C4-2B (cell line): ENCODE measurements around the gene UTP15.
A peak's percentile ranks its signal among the peaks of the same experiment; 100 is the strongest.

ENCODE experiments used
- H3K27ac ChIP-seq: fragments of 450-650 bp; 2 replicates; pipeline ENCODE4 v1.5.1; 2017
- ZFX ChIP-seq: fragments of 450-650 bp; IDR thresholded peaks from 2 replicates; pipeline ENCODE4 v1.6.1; 2017
- TF ChIP-seq, protein P1 (sequence below): fragments of 450-650 bp; conservative IDR thresholded peaks from 2 replicates; pipeline ENCODE4 v1.5.1; 2017; ENCODE audit warnings: mild to moderate bottlenecking

The UTP15 gene

DNA sequence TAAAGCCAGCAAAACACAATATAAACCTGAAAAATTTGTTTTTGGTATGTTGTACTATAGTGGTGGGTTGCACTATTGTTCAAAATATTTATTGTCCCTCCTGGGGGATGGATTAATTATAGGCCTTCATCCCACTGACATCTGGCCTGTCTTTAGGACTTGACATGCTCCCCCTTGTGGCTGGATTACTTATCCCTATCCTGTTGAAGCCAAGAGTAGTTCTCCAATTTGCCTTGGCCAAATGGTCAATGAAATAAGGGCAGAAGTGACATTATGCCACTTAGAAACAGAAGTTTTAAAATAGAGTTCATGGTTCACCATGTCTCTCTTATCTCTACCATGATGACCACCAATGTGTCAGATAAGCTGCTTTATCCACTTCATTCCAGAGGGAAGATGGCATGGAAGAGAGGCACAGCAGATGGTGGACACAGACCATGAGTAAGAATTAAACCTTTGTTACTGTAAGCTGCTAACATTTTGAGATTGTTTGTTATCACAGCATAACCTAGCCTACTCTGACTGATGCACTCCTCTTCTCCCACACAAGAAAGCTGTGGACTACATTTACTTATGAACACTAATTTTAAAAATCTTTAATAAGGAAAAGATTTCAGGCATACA, 31.3 kb downstream of the UTP15 start:
- no peak for TF ChIP-seq ZFX
- TF ChIP-seq, protein P1, sequence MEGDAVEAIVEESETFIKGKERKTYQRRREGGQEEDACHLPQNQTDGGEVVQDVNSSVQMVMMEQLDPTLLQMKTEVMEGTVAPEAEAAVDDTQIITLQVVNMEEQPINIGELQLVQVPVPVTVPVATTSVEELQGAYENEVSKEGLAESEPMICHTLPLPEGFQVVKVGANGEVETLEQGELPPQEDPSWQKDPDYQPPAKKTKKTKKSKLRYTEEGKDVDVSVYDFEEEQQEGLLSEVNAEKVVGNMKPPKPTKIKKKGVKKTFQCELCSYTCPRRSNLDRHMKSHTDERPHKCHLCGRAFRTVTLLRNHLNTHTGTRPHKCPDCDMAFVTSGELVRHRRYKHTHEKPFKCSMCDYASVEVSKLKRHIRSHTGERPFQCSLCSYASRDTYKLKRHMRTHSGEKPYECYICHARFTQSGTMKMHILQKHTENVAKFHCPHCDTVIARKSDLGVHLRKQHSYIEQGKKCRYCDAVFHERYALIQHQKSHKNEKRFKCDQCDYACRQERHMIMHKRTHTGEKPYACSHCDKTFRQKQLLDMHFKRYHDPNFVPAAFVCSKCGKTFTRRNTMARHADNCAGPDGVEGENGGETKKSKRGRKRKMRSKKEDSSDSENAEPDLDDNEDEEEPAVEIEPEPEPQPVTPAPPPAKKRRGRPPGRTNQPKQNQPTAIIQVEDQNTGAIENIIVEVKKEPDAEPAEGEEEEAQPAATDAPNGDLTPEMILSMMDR: peak; percentile 88
- H3K27ac ChIP-seq: no peak overlapping the region

DNA sequence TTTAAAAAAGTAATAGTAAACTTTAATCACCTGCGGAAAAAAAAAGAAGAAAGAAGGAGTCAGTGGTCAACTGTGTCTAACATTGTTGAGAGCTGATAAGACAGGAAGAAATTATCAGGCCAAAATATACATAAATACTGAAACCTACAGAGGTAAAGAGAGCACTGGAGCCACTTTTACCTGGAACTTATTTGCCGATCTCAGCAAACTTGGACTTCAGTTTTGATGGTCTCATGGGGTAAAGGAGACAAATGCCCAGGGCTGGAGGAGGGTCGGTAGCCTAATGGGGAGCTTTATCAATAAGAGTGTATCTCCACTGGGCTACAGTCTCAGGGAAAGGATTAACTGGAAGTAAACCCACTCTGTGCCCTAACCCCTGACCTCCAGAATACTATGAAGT, 33.8 kb downstream of the UTP15 start:
- no peak for TF ChIP-seq ZFX
- TF ChIP-seq, protein P1: no peak
- H3K27ac ChIP-seq: no peak overlapping the region

DNA sequence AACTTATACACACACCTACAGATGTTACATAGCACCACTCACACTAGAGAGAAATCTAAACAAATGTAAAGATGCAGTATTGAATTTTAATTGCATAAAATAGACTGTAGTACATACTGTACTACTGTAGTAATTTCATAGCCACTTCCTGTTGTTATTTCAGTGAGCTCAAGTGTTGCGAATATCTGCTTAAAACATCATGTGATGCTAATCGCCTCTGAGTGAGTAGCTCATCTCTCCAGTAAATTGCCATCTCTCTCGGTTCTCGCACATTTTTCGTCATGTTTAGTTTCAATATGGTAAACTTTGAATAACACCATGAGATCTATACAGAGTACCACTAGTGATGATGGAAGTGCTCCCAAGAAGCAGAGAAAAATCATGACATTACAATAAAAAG, 38.5 kb downstream of the UTP15 start:
- no peak overlapping the region for H3K27ac ChIP-seq
- TF ChIP-seq, protein P1: no peak
- no peak for TF ChIP-seq ZFX

DNA sequence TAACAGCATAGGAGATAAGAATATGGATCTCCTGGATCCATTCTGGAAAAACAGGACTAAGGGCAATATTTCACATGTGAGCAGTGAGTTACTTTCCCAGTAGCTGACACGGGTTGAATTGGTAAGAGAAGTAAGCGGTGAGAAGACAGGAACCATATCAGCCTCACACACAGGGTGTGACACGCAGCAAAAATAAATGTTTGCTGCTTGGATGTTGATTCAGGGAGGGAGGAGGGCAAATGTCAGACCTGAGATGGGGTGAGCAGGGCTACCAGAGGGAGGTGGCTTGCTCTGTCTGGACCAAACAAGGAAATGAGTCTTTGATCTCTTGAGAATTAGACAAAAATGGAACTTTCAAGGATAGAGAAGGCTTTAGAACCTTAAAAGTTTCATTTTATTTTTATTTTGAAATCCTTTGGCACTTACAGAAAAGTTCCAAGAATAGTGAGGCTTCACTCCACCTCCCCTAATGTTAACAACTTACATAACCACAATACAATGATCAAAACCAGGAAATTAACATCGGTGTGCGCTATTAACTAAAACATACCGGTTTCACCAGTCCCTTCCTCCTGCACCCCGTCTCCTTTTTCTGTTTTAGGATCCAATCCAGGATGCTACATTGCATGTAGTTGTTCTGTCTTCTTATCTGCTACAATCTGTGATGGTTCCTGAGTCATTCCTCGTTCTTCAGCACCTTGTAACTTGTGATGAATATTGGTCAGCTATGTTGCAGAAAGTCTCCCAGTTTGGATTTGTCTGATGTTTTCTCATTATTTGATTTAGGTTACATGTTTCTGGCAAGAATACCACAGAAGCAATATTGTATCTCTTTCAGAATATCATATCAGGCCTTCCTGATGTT, 39.9 kb downstream of the UTP15 start:
- TF ChIP-seq, protein P1: no peak
- TF ChIP-seq ZFX: no peak
- peak overlapping the region; percentile 69; the same call in 1 of the 2 replicates for H3K27ac ChIP-seq

DNA sequence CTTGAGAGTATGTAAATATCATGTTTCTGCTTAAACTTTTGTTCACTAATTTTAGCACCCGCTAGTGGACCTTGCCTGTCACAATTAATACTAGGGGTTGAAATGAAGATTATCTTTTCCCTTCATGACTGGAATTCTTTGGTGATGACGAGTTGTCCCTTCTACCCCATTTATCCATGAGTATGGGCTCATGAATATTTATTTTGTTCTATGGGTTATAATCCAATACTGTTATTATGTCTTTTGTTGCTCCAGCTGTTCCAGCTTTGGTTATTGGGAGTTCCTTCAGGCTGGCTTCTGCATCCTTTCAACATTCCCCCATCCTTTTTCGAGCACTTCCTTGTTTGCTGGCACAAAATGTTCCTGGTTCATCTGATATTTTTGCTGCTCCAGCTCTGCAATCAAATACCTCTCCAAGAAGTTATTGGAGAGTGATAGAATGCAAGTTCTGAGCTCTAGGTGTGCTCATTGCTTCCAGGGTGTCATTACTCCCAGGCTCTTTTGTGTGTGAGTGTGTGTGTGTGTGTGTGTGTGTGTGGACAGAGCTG, 40.7 kb downstream of the UTP15 start:
- H3K27ac ChIP-seq: peak overlapping the region; percentile 61
- no peak for TF ChIP-seq ZFX
- TF ChIP-seq, protein P1: peak; percentile 31

DNA sequence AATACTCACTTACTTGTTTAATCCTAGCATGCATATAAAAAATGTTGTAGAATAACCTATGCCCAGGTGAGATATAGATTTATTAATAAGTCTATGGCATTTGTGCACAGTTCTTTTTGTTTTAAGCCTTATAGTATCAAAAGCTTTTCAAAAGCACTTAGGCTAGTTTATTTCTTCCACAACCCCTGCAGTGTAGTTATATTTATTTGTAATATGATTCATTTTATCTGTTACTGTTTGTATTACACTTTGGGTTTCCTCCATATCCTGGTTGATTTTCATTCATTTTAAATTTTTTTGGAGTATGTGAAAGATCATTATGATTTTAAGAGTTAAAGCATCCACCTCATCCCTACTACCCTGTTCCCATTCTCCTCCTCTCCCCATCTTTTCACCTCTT, 41.7 kb downstream of the UTP15 start:
- TF ChIP-seq, protein P1: no peak
- no peak for TF ChIP-seq ZFX
- peak overlapping the region; percentile 61 for H3K27ac ChIP-seq

DNA sequence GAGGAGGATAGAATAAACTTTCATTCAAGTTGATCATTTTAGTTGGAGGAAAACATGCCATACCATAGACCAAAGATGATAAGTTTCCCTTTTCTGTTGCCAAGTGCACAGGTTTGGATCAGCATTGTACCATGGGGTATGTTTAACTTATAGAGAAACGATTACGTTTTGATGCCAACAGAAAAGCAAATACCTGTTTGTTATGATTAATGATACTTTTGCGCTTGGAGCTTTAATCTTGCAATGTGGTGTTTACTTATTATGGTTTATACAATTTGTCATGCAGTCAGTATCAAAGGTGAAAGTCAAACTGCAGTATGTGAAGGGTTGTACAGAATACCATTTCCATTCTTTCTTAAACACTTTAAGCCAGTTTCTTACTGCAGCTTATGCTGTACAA, 47.3 kb downstream of the UTP15 start:
- no peak for TF ChIP-seq ZFX
- TF ChIP-seq, protein P1: no peak
- no peak overlapping the region for H3K27ac ChIP-seq
